Tracheal epithelial cell (primary cell): ENCODE measurements around the gene KRTAP2-3. TPM values are rescaled to one million over a fixed set of nuclear protein-coding genes. Genes with fewer than 3 reads are reported as not detected.

Source experiments
- total RNA-seq: library from RNA; depleted of rRNA; stranded (reverse); fragments of >200 nt; gene quantifications from 2 replicates; pipeline ENCODE4 v1.2.1, GENCODE V29; 2014

The KRTAP2-3 gene, protein sequence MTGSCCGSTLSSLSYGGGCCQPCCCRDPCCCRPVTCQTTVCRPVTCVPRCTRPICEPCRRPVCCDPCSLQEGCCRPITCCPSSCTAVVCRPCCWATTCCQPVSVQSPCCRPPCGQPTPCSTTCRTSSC
- total RNA-seq, result 2.9 TPM in 1 of 2 replicates, not detected in the other

DNA sequence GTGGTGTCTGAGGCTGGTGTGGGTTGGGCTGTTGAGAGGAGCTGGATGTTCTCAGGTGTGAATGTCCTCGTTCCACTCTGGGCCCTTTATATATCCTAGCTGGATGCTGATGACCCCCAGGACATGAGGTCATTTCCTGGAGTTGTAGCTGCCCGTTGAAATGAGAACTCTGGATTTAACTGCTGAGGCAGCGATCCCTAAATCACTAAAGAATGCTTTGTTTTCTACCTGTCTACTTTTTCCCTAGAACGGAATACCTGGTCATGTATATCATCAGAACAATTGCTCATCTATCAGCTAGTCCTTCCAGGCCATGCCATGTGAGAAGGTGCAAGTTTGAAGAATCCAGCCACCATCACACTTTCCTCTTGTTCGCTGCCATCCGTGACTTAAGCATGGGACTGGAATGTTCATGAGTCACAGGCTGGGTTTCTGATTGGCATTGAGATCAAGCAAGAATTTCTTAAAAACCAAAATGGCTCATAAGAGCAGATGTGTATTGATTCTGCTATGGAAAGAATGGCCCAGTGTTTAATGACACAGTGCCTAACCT is at the start of gene KRTAP2-3:
Gene KRTAP2-3, minus strand, starts transcription at position 63 of the 553 bp plus-strand sequence. CDS start 64 bp downstream, outside the sequence.

DNA sequence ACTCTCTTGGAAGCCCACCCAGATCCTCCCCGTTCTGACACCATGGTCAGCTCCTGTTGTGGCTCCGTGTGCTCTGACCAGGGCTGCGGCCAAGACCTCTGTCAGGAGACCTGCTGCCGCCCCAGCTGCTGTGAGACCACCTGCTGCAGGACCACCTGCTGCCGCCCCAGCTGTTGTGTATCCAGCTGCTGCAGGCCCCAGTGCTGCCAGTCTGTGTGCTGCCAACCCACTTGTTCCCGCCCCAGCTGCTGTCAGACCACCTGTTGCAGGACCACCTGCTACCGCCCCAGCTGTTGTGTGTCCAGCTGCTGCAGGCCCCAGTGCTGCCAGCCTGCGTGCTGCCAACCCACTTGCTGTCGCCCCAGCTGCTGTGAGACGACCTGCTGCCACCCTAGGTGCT is 45.4 kb upstream of the KRTAP2-3 start, which contains the start of gene KRTAP4-9:
Gene KRTAP4-9, plus strand, starts transcription at position 43 of the 400 bp plus-strand sequence. Its CDS starts 0 bp downstream, at position 43.

DNA sequence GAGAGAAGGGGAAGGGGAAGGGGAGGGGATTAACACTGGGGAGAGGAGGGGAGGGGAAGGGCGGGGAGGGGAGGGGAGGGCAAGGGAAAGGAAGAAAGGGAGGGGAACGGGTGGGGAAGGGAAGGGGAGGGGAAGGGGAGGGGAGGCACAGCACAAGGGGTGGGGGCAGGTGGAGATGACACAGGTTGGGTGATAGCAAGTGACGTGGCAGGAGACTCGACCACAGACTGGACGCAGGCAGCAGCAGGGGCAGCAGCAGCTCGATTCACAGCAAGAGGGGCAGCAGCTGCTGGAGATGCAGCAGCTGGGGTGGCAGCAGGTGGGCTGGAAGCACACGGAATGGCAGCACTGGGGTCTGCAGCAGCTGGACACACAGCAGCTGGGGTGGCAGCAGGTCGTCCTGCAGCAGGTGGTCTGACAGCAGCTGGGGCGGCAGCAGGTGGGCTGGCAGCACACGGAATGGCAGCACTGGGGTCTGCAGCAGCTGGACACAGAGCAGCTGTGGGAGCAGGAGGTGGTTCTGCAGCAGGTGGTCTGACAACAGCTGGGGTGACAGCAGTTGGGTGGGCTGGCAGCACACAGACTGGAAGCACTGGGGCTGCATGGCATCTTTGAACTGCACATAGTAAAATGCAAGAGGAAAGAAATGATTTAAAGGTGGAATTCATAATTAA is 41.8 kb upstream of the KRTAP2-3 start, which contains the start of gene KRTAP4-16:
Gene KRTAP4-16, minus strand, starts transcription at position 624 of the 674 bp plus-strand sequence. Its CDS starts 0 bp downstream, at position 624.

DNA sequence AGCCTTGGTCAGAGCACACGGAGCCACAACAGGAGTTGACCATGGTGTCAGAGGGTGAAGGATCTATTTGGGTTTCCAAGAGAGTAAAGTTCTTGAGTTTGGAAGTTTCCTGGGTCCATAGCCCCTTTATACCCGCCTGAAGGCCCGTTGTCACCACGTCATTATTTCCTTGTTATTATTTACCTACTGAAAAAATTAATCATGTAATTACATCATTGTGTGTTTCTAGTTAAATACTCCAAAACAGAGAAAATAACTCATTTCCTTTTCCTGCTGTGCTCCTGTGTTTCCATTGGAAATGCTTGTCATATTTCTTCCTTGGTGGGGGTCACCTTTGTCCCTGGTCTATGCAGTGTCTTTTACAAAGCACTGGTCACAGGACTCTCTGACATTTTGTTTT is 38.1 kb upstream of the KRTAP2-3 start, which contains the start of gene KRTAP4-8:
Gene KRTAP4-8, minus strand, starts transcription at position 101 of the 400 bp plus-strand sequence. Its CDS starts 58 bp downstream, at position 43.

DNA sequence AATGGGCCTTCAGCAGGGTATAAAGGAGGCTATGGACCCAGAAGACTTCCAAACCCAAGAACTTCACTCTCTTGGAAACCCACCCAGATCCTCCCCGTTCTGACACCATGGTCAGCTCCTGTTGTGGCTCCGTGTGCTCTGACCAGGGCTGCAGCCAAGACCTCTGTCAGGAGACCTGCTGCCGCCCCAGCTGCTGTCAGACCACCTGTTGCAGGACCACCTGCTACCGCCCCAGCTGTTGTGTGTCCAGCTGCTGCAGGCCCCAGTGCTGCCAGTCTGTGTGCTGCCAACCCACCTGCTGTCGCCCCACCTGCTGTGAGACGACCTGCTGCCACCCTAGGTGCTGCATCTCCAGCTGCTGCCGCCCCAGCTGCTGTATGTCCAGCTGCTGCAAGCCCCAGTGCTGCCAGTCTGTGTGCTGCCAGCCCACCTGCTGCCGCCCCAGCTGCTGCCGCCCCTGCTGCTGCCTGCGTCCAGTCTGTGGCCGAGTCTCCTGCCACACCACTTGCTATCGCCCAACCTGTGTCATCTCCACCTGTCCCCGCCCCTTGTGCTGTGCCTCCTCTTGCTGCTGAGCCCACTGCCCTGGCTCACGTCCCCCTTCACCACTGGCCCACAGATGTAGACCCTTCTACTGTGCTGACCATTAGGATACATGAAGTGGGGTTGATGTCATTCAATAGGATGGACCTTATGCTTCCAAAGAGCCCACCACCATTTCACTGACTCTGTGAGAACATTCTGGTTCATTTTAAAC is 24.4 kb upstream of the KRTAP2-3 start, which contains the start of gene KRTAP4-7:
Gene KRTAP4-7, plus strand, starts transcription at position 51 of the 757 bp plus-strand sequence. Its CDS starts 57 bp downstream, at position 108.

DNA sequence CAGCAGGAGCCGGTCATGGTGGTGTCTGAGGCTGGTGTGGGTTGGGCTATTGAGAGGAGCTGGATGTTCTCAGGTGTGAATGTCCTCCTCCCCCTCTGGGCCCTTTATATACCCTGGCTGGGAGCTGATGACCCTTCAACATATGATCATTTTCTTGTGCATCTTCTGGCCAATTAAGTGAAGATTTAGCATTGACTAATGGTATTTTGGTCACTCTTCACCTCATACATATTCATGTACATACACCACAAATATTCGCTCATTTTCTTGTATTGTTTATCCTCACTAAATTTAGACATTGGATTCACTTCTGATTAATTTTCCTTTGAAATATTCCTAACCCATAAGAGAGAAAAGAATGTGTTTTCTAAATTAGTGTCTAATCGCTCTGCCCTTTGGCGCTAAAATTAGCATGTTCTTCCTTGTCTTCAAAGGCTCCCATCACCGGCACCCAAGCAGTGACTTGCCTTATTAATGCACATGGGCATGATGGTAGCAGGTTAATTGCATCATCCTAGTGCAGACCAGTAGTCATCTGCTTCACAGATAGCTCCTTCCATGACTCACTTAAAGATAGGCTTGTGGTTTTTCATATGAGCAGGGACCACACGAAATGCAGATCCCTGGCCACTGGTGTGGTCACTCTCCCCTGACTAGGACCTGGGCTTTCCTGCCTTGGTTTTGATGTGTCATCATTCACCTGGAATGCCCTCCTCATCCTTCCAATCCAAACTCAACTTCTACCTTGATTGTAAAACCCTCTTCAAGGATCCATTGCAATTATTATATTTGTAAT is 6.1 kb upstream of the KRTAP2-3 start, which contains the start of gene KRTAP2-4:
Gene KRTAP2-4, minus strand, starts transcription at position 51 of the 796 bp plus-strand sequence. Its CDS starts 34 bp downstream, at position 17.

DNA sequence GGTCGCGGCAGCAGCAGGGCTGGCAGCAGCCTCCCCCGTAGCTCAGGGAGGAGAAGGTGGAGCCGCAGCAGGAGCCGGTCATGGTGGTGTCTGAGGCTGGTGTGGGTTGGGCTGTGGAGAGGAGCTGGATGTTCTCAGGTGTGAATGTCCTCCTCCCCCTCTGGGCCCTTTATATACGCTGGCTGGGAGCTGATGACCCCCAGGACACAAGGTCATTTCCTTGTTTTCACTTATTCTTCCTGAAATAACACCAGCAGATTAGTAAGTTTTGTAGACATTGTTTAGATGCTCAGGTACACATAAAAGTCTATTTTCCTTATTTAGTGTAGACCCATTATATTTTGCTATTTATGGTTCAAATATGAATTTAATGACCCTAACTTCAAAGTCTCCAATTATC is 4.8 kb downstream of the KRTAP2-3 start, which contains the start of gene KRTAP2-2:
Gene KRTAP2-2, minus strand, starts transcription at position 101 of the 400 bp plus-strand sequence. Its CDS starts 19 bp downstream, at position 82.

DNA sequence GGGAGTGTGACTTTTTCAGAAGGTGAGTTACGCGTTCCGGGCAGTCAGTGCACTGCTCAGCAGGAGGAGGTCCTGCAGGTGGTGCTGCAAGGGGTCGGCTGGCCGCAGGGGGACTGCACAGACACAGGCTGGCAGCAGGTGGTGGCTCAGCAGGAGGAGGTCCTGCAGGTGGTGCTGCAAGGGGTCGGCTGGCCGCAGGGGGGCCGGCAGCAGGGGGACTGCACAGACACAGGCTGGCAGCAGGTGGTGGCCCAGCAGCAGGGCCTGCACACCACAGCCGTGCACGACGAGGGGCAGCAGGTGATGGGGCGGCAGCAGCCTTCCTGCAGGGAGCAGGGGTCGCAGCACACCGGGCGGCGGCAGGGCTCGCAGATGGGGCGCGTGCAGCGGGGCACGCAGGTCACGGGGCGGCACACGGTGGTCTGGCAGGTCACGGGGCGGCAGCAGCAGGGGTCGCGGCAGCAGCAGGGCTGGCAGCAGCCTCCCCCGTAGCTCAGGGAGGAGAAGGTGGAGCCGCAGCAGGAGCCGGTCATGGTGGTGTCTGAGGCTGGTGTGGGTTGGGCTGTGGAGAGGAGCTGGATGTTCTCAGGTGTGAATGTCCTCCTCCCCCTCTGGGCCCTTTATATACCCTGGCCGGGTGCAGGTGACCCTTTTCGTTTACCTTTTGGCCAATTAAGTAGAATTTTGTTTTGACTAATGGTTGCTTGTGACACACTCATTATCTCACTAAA is 13.0 kb downstream of the KRTAP2-3 start, which contains the start of gene KRTAP2-1:
Gene KRTAP2-1, minus strand, starts transcription at position 582 of the 731 bp plus-strand sequence. Its CDS starts 49 bp downstream, at position 533.

DNA sequence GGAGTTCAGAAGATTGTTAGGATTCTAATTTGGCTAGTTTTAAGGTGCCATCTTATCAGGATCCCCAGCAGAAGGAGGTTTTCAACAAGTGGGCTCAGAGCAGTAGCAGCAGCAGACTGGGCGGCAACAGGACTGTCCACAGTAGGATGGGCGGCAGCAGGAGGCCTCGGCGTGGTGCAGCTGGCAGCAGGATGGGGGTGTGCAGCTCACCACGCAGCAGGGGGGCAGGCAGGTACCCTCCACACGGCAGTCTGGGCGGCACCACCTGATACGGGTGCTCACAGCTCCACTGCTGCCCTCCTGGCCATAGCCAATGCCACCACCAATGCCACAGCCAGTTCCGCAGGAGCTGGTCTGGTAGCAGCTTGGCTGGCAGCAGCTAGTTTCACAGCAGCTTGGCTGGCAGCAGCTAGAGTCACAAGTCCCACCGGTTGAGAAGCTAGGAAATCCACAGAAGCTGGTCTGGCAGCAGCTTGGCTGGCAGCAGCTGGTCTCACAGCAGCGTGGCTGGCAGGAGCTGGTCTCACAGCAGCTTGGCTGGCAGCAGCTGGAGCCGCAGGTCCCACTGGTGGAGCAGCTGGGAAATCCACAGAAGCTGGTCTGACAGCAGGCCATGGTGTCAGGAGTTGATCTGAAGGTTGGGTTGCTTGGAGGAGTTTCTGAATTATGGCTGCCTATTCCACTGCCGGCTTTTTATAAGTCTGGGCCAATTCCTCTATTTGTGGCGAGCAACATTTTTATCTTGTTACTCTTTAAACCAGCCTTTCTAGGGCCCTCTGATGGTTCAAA is 18.9 kb downstream of the KRTAP2-3 start, which contains the start of gene KRTAP1-1:
Gene KRTAP1-1, minus strand, starts transcription at position 668 of the 789 bp plus-strand sequence. Its CDS starts 53 bp downstream, at position 615.

DNA sequence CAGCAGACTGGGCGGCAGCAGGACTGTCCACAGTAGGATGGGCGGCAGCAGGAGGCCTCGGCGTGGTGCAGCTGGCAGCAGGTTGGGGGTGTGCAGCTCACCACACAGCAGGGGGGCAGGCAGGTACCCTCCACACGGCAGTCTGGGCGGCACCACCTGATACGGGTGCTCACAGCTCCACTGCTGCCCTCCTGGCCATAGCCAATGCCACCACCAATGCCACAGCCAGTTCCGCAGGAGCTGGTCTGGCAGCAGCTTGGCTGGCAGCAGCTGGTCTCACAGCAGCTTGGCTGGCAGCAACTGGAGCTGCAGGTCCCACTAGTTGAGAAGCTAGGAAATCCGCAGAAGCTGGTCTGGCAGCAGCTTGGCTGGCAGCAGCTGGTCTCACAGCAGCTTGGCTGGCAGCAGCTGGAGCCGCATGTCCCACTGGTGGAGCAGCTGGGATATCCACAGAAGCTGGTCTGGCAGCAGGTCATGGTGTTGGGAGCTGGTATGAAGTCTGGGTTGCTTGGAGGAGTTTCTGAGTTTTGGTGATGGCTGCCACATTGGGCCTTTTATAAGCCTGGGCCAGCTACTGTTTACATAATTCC is 25.5 kb downstream of the KRTAP2-3 start, which contains the start of gene KRTAP1-3:
Gene KRTAP1-3, minus strand, starts transcription at position 529 of the 590 bp plus-strand sequence. Its CDS starts 53 bp downstream, at position 476.

DNA sequence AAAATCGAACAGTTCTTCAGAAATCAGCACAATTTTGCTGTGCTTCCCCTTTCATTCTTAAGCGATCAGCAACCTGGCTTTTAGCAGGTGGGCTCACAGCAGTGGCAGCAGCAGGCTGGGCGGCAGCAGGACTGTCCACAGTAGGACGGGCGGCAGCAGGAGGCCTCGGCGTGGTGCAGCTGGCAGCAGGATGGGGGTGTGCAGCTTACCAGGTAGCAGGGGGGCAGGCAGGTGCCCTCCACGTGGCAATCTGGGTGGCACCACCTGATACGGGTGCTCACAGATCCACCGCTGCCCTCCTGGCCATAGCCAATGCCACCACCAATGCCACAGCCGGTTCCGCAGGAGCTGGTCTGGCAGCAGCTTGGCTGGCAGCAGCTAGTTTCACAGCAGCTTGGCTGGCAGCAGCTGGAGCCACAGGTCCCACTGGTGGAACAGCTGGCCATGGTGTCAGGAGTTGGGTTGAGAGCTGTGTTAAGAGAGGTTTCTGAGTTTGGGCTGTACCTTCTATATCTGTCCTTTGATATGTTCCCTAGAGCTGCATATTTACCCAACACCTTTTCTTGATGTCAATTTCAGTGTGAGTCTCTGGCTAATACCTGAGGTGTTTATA is 30.2 kb downstream of the KRTAP2-3 start, which contains the start of gene KRTAP1-4:
Gene KRTAP1-4, minus strand, starts transcription at position 563 of the 613 bp plus-strand sequence. Its CDS starts 117 bp downstream, at position 446.

DNA sequence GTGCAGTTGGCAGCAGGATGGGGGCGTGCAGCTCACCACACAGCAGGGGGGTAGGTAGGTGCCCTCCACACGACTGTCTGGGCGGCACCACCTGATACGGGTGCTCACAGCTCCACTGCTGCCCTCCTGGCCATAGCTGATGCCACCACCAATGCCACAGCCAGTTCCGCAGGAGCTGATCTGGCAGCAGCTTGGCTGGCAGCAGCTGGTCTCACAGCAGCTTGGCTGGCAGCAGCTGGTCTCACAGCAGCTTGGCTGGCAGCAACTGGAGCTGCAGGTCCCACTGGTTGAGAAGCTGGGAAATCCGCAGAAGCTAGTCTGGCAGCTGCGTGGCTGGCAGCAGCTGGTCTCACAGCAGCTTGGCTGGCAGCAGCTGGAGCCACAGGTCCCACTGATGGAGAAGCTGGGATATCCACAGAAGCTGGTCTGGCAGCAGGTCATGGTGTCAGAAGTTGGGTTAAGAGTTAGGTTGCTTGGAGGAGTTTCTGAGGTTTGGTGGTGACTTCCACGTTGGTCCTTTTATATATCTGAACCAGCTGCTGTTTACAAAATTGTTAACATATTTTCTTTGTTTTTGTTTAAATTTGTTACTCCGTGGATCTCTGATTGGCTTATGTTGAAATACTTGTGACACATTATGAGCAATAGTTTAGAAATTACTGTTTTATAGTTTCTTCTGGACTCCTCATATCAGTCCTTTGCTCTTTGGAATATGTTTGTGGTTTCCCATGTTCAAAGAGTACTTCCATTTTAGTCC is 33.0 kb downstream of the KRTAP2-3 start, which contains the start of gene KRTAP1-5:
Gene KRTAP1-5, minus strand, starts transcription at position 494 of the 757 bp plus-strand sequence. Its CDS starts 53 bp downstream, at position 441.

Other genes starting within 250 kb of the KRTAP2-3 start
- gene KRT10, start 237.5 kb downstream of the KRTAP2-3 start, total RNA-seq, result 2.3 and 2.9 TPM in 2 replicates
- gene KRT12, start 192.9 kb downstream of the KRTAP2-3 start, total RNA-seq, result not detected in 2 replicates
- not detected in 2 replicates for gene KRT20, start 174.9 kb downstream of the KRTAP2-3 start, total RNA-seq
- gene KRT23, start 122.5 kb downstream of the KRTAP2-3 start, total RNA-seq, result 7.2 and 148 TPM in 2 replicates
- gene KRT39, start 93.2 kb downstream of the KRTAP2-3 start, total RNA-seq, result not detected in 2 replicates
- not detected in 2 replicates for gene KRT40, start 75.8 kb downstream of the KRTAP2-3 start, total RNA-seq
- gene KRTAP3-3, start 66.0 kb downstream of the KRTAP2-3 start, total RNA-seq, result not detected in 2 replicates
- not detected in 2 replicates for gene KRTAP3-2, start 60.2 kb downstream of the KRTAP2-3 start, total RNA-seq
- not detected in 2 replicates for gene KRTAP3-1, start 51.0 kb downstream of the KRTAP2-3 start, total RNA-seq
- 0.24 TPM in 1 of 2 replicates, not detected in the other for gene KRTAP1-5, start 32.9 kb downstream of the KRTAP2-3 start, total RNA-seq
- not detected in 2 replicates for gene KRTAP1-4, start 29.9 kb downstream of the KRTAP2-3 start, total RNA-seq
- gene KRTAP1-3, start 25.2 kb downstream of the KRTAP2-3 start, total RNA-seq, result not detected in 2 replicates
- 0.24 TPM in 1 of 2 replicates, not detected in the other for gene KRTAP1-1, start 18.7 kb downstream of the KRTAP2-3 start, total RNA-seq
- not detected in 2 replicates for gene KRTAP2-1, start 12.8 kb downstream of the KRTAP2-3 start, total RNA-seq
- gene KRTAP2-2, start 4.9 kb downstream of the KRTAP2-3 start, total RNA-seq, result not detected in 2 replicates
- not detected in 2 replicates for gene KRTAP2-4, start 5.8 kb upstream of the KRTAP2-3 start, total RNA-seq
- not detected in 2 replicates for gene KRTAP4-7, start 24.0 kb upstream of the KRTAP2-3 start, total RNA-seq
- not detected in 2 replicates for gene KRTAP4-8, start 38.0 kb upstream of the KRTAP2-3 start, total RNA-seq
- not detected in 2 replicates for gene KRTAP4-16, start 42.1 kb upstream of the KRTAP2-3 start, total RNA-seq
- not detected in 2 replicates for gene KRTAP4-9, start 45.3 kb upstream of the KRTAP2-3 start, total RNA-seq
- not detected in 2 replicates for gene KRTAP4-11, start 58.3 kb upstream of the KRTAP2-3 start, total RNA-seq
- gene KRTAP4-12, start 64.1 kb upstream of the KRTAP2-3 start, total RNA-seq, result not detected in 2 replicates
- not detected in 2 replicates for gene KRTAP4-6, start 80.4 kb upstream of the KRTAP2-3 start, total RNA-seq
- not detected in 2 replicates for gene KRTAP4-5, start 89.7 kb upstream of the KRTAP2-3 start, total RNA-seq
- gene KRTAP4-4, start 100.6 kb upstream of the KRTAP2-3 start, total RNA-seq, result not detected in 2 replicates
- not detected in 2 replicates for gene KRTAP4-3, start 108.1 kb upstream of the KRTAP2-3 start, total RNA-seq
- not detected in 2 replicates for gene KRTAP4-2, start 118.1 kb upstream of the KRTAP2-3 start, total RNA-seq
- gene KRTAP4-1, start 124.8 kb upstream of the KRTAP2-3 start, total RNA-seq, result not detected in 2 replicates
- not detected in 2 replicates for gene KRTAP9-1, start 129.8 kb upstream of the KRTAP2-3 start, total RNA-seq
- gene KRTAP9-2, start 166.5 kb upstream of the KRTAP2-3 start, total RNA-seq, result not detected in 2 replicates
- not detected in 2 replicates for gene KRTAP9-3, start 172.3 kb upstream of the KRTAP2-3 start, total RNA-seq
- gene KRTAP9-8, start 177.9 kb upstream of the KRTAP2-3 start, total RNA-seq, result not detected in 2 replicates
- not detected in 2 replicates for gene KRTAP9-4, start 189.6 kb upstream of the KRTAP2-3 start, total RNA-seq
- gene KRTAP9-9, start 195.3 kb upstream of the KRTAP2-3 start, total RNA-seq, result not detected in 2 replicates
- not detected in 2 replicates for gene KRTAP9-6, start 205.3 kb upstream of the KRTAP2-3 start, total RNA-seq
- not detected in 2 replicates for gene KRTAP9-7, start 215.6 kb upstream of the KRTAP2-3 start, total RNA-seq
- not detected in 2 replicates for gene KRTAP29-1, start 242.7 kb upstream of the KRTAP2-3 start, total RNA-seq
- gene KRTAP16-1, start 249.2 kb upstream of the KRTAP2-3 start, total RNA-seq, result not detected in 2 replicates